ENCODE data around the gene PRDM13.

The PRDM13 gene

DNA sequence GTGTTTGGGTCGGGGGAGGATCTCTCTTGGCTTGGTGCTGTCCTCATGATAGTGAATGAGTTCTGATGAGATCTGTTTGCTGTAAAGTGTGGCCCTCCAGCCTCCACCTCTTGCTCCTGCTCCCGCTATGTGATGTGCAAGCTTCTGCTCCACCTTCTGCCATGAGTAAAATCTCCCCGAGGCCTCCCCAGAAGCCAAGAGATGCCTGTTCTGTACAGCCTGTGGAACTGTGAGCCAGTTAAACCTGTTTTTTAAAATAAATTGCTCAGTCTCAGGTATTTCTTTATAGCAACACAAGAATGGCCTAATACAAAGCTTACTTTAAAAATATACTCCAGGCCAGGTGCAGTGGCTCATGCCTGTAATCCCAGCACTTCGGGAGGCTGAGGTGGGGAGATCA is 26.9 kb upstream of the PRDM13 start:
- TF ChIP-seq, protein P1, sequence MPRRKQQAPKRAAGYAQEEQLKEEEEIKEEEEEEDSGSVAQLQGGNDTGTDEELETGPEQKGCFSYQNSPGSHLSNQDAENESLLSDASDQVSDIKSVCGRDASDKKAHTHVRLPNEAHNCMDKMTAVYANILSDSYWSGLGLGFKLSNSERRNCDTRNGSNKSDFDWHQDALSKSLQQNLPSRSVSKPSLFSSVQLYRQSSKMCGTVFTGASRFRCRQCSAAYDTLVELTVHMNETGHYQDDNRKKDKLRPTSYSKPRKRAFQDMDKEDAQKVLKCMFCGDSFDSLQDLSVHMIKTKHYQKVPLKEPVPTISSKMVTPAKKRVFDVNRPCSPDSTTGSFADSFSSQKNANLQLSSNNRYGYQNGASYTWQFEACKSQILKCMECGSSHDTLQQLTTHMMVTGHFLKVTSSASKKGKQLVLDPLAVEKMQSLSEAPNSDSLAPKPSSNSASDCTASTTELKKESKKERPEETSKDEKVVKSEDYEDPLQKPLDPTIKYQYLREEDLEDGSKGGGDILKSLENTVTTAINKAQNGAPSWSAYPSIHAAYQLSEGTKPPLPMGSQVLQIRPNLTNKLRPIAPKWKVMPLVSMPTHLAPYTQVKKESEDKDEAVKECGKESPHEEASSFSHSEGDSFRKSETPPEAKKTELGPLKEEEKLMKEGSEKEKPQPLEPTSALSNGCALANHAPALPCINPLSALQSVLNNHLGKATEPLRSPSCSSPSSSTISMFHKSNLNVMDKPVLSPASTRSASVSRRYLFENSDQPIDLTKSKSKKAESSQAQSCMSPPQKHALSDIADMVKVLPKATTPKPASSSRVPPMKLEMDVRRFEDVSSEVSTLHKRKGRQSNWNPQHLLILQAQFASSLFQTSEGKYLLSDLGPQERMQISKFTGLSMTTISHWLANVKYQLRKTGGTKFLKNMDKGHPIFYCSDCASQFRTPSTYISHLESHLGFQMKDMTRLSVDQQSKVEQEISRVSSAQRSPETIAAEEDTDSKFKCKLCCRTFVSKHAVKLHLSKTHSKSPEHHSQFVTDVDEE (CRISPR knock-in tag; IDR thresholded peaks at IDR 0.05): no peak
- no peak for TF ChIP-seq TOX (CRISPR knock-in tag; IDR thresholded peaks at IDR 0.05; ENCODE audit: borderline replicate concordance)
- TF ChIP-seq, protein P2, sequence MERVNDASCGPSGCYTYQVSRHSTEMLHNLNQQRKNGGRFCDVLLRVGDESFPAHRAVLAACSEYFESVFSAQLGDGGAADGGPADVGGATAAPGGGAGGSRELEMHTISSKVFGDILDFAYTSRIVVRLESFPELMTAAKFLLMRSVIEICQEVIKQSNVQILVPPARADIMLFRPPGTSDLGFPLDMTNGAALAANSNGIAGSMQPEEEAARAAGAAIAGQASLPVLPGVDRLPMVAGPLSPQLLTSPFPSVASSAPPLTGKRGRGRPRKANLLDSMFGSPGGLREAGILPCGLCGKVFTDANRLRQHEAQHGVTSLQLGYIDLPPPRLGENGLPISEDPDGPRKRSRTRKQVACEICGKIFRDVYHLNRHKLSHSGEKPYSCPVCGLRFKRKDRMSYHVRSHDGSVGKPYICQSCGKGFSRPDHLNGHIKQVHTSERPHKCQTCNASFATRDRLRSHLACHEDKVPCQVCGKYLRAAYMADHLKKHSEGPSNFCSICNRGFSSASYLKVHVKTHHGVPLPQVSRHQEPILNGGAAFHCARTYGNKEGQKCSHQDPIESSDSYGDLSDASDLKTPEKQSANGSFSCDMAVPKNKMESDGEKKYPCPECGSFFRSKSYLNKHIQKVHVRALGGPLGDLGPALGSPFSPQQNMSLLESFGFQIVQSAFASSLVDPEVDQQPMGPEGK (CRISPR knock-in tag; IDR thresholded peaks at IDR 0.05; ENCODE audit: borderline replicate concordance): no peak
- no peak for TF ChIP-seq ARNTL (CRISPR knock-in tag; IDR thresholded peaks at IDR 0.05; ENCODE audit: borderline replicate concordance, low read depth)
- TF ChIP-seq ZNF8 (CRISPR knock-in tag; IDR thresholded peaks at IDR 0.05): no peak
- no peak for TF ChIP-seq ESRRG (CRISPR knock-in tag; IDR thresholded peaks at IDR 0.05)
- TF ChIP-seq ZFP30 (CRISPR knock-in tag; IDR thresholded peaks at IDR 0.05): no peak
- TF ChIP-seq, protein P3, sequence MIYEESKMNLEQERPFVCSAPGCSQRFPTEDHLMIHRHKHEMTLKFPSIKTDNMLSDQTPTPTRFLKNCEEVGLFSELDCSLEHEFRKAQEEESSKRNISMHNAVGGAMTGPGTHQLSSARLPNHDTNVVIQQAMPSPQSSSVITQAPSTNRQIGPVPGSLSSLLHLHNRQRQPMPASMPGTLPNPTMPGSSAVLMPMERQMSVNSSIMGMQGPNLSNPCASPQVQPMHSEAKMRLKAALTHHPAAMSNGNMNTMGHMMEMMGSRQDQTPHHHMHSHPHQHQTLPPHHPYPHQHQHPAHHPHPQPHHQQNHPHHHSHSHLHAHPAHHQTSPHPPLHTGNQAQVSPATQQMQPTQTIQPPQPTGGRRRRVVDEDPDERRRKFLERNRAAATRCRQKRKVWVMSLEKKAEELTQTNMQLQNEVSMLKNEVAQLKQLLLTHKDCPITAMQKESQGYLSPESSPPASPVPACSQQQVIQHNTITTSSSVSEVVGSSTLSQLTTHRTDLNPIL (CRISPR knock-in tag; IDR thresholded peaks at IDR 0.05; ENCODE audit: low read depth): no peak
- no peak for ATAC-seq

DNA sequence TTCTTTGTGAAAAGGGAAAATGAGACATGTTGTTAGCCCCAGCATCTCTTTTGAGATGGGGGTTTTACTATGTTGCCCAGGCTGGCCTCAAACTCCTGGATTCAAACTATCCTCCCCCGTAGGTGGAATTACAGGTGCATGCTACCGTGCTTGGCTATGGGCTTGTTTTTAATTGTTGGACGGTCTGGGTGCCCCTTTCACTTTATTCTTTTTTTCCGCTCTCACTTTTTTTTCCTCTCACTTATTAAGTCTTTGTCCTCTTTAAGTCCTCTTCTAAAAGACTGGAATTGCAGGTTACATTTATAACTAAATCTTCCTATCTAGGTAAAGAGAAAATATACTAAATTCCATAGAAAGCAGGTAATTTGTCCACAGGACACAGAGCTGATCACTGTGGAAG is 18.8 kb upstream of the PRDM13 start:
- TF ChIP-seq, protein P4, sequence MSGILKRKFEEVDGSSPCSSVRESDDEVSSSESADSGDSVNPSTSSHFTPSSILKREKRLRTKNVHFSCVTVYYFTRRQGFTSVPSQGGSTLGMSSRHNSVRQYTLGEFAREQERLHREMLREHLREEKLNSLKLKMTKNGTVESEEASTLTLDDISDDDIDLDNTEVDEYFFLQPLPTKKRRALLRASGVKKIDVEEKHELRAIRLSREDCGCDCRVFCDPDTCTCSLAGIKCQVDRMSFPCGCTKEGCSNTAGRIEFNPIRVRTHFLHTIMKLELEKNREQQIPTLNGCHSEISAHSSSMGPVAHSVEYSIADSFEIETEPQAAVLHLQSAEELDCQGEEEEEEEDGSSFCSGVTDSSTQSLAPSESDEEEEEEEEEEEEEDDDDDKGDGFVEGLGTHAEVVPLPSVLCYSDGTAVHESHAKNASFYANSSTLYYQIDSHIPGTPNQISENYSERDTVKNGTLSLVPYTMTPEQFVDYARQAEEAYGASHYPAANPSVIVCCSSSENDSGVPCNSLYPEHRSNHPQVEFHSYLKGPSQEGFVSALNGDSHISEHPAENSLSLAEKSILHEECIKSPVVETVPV (CRISPR knock-in tag; IDR thresholded peaks at IDR 0.05): no peak
- TF ChIP-seq, protein P2 (CRISPR knock-in tag; IDR thresholded peaks at IDR 0.05; ENCODE audit: borderline replicate concordance): no peak
- TF ChIP-seq ZNF70 (CRISPR knock-in tag; IDR thresholded peaks at IDR 0.05): no peak
- TF ChIP-seq ISL1 (CRISPR knock-in tag; IDR thresholded peaks at IDR 0.05): no peak
- no peak for TF ChIP-seq RARB (CRISPR knock-in tag; IDR thresholded peaks at IDR 0.05)
- TF ChIP-seq ESRRG (CRISPR knock-in tag; IDR thresholded peaks at IDR 0.05): no peak
- TF ChIP-seq PPARA (CRISPR knock-in tag; IDR thresholded peaks at IDR 0.05; ENCODE audit: borderline replicate concordance): no peak
- no peak for TF ChIP-seq CSDC2 (CRISPR knock-in tag; IDR thresholded peaks at IDR 0.05)
- TF ChIP-seq TCF4 (CRISPR knock-in tag; IDR thresholded peaks at IDR 0.05; ENCODE audit: borderline replicate concordance): no peak
- ATAC-seq: no peak

DNA sequence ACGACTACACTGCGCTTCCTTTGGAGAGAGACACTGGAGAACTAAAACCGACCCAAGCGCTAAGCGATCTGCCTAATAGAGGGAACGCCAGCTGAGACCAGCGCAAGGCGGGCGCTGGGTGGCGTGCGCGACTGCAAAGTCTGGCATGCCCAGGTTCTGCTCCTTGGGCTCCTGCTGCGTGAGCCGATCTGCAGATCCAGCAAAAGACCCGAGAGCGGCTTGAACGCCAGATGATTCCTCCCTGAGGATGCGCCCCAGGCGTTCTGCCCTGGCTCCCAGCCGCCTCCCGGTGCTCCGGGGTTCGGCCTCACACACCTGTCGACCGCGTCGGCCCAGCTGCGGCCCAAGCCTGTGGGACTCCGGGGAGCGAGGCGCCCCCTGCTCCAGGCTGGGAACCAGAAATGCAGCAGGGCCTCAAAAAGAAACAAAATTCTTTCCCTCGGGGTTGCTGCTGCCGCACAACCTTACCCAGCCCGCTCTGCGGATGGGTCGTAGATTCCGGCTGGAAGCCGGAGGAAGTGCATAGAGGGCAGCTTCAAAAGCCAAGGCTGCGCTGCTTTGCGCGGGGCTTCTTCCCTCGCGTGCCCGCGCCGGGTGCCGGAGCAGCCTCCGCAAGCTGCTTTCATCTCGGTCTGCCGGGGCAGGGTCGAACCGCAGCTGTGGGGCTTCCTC is 17.9 kb upstream of the PRDM13 start:
- peak; percentile 96 for ATAC-seq
- TF ChIP-seq PPARA (CRISPR knock-in tag; IDR thresholded peaks at IDR 0.05; ENCODE audit: borderline replicate concordance) (no peak), ISL1 (CRISPR knock-in tag; IDR thresholded peaks at IDR 0.05) (no peak)
- TF ChIP-seq, protein P5, sequence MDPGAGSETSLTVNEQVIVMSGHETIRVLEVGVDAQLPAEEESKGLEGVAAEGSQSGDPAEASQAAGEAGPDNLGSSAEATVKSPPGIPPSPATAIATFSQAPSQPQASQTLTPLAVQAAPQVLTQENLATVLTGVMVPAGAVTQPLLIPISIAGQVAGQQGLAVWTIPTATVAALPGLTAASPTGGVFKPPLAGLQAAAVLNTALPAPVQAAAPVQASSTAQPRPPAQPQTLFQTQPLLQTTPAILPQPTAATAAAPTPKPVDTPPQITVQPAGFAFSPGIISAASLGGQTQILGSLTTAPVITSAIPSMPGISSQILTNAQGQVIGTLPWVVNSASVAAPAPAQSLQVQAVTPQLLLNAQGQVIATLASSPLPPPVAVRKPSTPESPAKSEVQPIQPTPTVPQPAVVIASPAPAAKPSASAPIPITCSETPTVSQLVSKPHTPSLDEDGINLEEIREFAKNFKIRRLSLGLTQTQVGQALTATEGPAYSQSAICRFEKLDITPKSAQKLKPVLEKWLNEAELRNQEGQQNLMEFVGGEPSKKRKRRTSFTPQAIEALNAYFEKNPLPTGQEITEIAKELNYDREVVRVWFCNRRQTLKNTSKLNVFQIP (CRISPR knock-in tag; IDR thresholded peaks at IDR 0.05; ENCODE audit: borderline replicate concordance, low read depth): no peak
- TF ChIP-seq, protein P4 (CRISPR knock-in tag; IDR thresholded peaks at IDR 0.05): no peak

Measured in SK-N-SH treated with all-trans-retinoic acid at 6 μM for 48 hours (cell line).